Caco-2 (cell line): ENCODE results near the gene A2ML1. TPM values are rescaled to one million over a fixed set of nuclear protein-coding genes. Genes with fewer than 3 reads are reported as not detected.
"Not testable (repeated sequence)": the region's sequence is repeated elsewhere in the genome, so short reads cannot be mapped to it uniquely, and the experiment has no call there.

Experiments used
- BruUV-seq: library from RNA; stranded (reverse); fragments of 400-500 nt; replicated peaks from 2 replicates; lab custom pipeline; 2021; lab: Mats Ljungman, UMichigan
- CTCF ChIA-PET: fragments of 300-600 bp; sonication (Branson Sonifier 250); formaldehyde crosslinking; loops from one replicate; lab custom pipeline; 2022; ENCODE audit warnings: antibody characterized with exemption; lab: Charles Lee
- POLR2A ChIA-PET: fragments of 300-600 bp; sonication (Branson Sonifier 250); formaldehyde crosslinking; loops from one replicate; lab custom pipeline; 2022; ENCODE audit warnings: antibody characterized with exemption; lab: Charles Lee
- DNase-seq, 2 experiments: peaks; one replicate each; pipeline versions ENCODE4 v3.0.0 to v3.0.0-alpha.2; 2020 to 2022
- H3K27me3 ChIP-seq: replicated peaks from 2 replicates; pipeline ENCODE4 v1.6.0; 2011; ENCODE audit warnings: low read length; ENCODE audit not compliant: control insufficient read depth, insufficient read depth
- H3K36me3 ChIP-seq: 2 replicates; pipeline ENCODE4 v1.5.1; 2011; ENCODE audit warnings: low read length; ENCODE audit not compliant: control insufficient read depth, insufficient read depth
- H3K4me1 ChIP-seq: fragments of 250-450 bp; sonication (Bioruptor Pico); 2 replicates; pipeline ENCODE4 v1.5.1; 2020; ENCODE audit warnings: mild to moderate bottlenecking
- H3K4me3 ChIP-seq: 2 replicates; pipeline ENCODE4 v1.5.1; 2011; ENCODE audit warnings: low read depth, mild to moderate bottlenecking, control low read depth, low read length
- H3K9me3 ChIP-seq: fragments of 250-450 bp; sonication (Bioruptor Pico); 2 replicates; pipeline ENCODE4 v1.5.1; 2020; ENCODE audit warnings: mild to moderate bottlenecking, moderate library complexity
- H3K27ac Mint-ChIP-seq: one replicate; pipeline ENCODE4 v1.8.0; 2022; ENCODE audit warnings: mixed read lengths; ENCODE audit not compliant: unreplicated experiment
- H3K27me3 Mint-ChIP-seq: one replicate; pipeline ENCODE4 v1.8.0; 2022; ENCODE audit warnings: mixed read lengths; ENCODE audit not compliant: insufficient read depth, unreplicated experiment
- H3K36me3 Mint-ChIP-seq: one replicate; pipeline ENCODE4 v1.8.0; 2022; ENCODE audit warnings: mild to moderate bottlenecking, mixed read lengths; ENCODE audit not compliant: insufficient read depth, unreplicated experiment
- H3K4me1 Mint-ChIP-seq: one replicate; pipeline ENCODE4 v1.8.0; 2022; ENCODE audit warnings: low read depth, mixed read lengths; ENCODE audit not compliant: unreplicated experiment
- H3K4me3 Mint-ChIP-seq: one replicate; pipeline ENCODE4 v1.8.0; 2022; ENCODE audit warnings: mild to moderate bottlenecking, moderate library complexity, mixed read lengths; ENCODE audit not compliant: unreplicated experiment
- H3K9me3 Mint-ChIP-seq: one replicate; pipeline ENCODE4 v1.8.0; 2022; ENCODE audit warnings: mixed read lengths; ENCODE audit not compliant: unreplicated experiment
- CTCF ChIP-seq, 2 experiments: fragments of 200-600 bp in 1 of 2; IDR thresholded peaks; 1 replicate in 1 of 2; 2 replicates in 1 of 2; pipeline versions ENCODE4 v1.5.1 to v1.8.0; 2011 to 2022; ENCODE audit warnings: antibody characterized with exemption in 1 of 2, control low read depth in 1 of 2, inconsistent platforms in 1 of 2, low read depth in 1 of 2, low read length in 1 of 2, mild to moderate bottlenecking in 1 of 2, moderate library complexity in 1 of 2; ENCODE audit not compliant: insufficient read depth in 1 of 2, severe bottlenecking in 1 of 2, unreplicated experiment in 1 of 2
- intact Hi-C: fragments of 100-400 bp; cut with micrococcal nuclease; formaldehyde crosslinking; loops from one replicate; pipeline ENCODE4 v1.10.0; 2022; ENCODE audit not compliant: unreplicated experiment
- total RNA-seq: library from RNA; stranded (reverse); gene quantifications from 2 replicates; pipeline ENCODE4 v1.2.3, GENCODE V29; 2022

A2ML1 gene
- total RNA-seq, 1 experiment from 2014 or later: not detected

GRCh38 chr12:8912914-8913313, 90.5 kb downstream of the A2ML1 start:
- ChIA-PET POLR2A (interaction anchor here (0.7 kb wide), 1 partner anchor 37 kb away, joined by 3 read pairs; the partner anchor contains the start of gene M6PR), CTCF (interaction anchor here (0.7 kb wide), 1 partner anchor 22 kb away, joined by 3 read pairs; no protein-coding TSS in a partner anchor)
- Histone ChIP-seq H3K9me3 (no peaks in the 10 kb centered on the region), H3K36me3 (no peaks in the 10 kb centered on the region), H3K27me3 (no peaks in the 10 kb centered on the region), H3K4me3 (no peak overlapping the region), H3K4me1 (peaks cover 25% of the 10 kb centered on the region)
- no TSS peak for BruUV-seq
- Mint-ChIP-seq H3K36me3 (peaks cover 6% of the 10 kb centered on the region), H3K27ac (peak overlapping the region; percentile 2), H3K27me3 (no peaks in the 10 kb centered on the region), H3K4me3 (peak overlapping the region; percentile 79), H3K4me1 (peaks cover 15% of the 10 kb centered on the region), H3K9me3 (no peaks in the 10 kb centered on the region)
- intact Hi-C loops: no loop called here
- peak in 1 of 2 experiments; percentile 27 for DNase-seq
- TF ChIP-seq CTCF (IDR thresholded peaks at IDR 0.05; ENCODE audit: insufficient read depth in 1 of 2, low read depth in 1 of 2, low read length in 1 of 2, severe bottlenecking in 1 of 2, unreplicated experiment in 1 of 2): peak in 1 of 2 experiments; percentile 21

- H3K27me3 Mint-ChIP-seq: no peaks in the 10 kb centered on the region
- Histone ChIP-seq H3K27me3 (no peaks in the 10 kb centered on the region), H3K36me3 (no peaks in the 10 kb centered on the region), H3K4me1 (peaks cover 25% of the 10 kb centered on the region), H3K4me3 (peak overlapping the region; percentile 43), H3K9me3 (no peaks in the 10 kb centered on the region)
- TSS peak; percentile 72 for BruUV-seq
- ChIA-PET POLR2A (interaction anchor here (1.8 kb wide), 1 partner anchor 36 kb away, joined by 17 read pairs; the partner anchor contains the start of gene M6PR), CTCF (interaction anchor here (0.8 to 2.1 kb wide), 2 partner anchors 11 to 36 kb away, joined by 4 to 17 read pairs; partner anchors contain the start of gene M6PR)
- peaks cover 15% of the 10 kb centered on the region for H3K4me1 Mint-ChIP-seq
- no peaks in the 10 kb centered on the region for H3K9me3 Mint-ChIP-seq
- no peak for TF ChIP-seq CTCF (IDR thresholded peaks at IDR 0.05; ENCODE audit: insufficient read depth in 1 of 2, low read depth in 1 of 2, low read length in 1 of 2, severe bottlenecking in 1 of 2, unreplicated experiment in 1 of 2)
- intact Hi-C loops: loop anchor here (1.0 to 2.0 kb wide), 2 partner anchors 36 to 125 kb away; partner anchors contain the start of gene M6PR
- DNase-seq: no peak
- peaks cover 6% of the 10 kb centered on the region for H3K36me3 Mint-ChIP-seq
- peak overlapping the region; percentile 79 for H3K4me3 Mint-ChIP-seq
- H3K27ac Mint-ChIP-seq: peak overlapping the region; percentile 79
These were observed 91.2 kb downstream of the A2ML1 start for GRCh38 chr12:8913702-8914032.

GRCh38 chr12:8914033-8914715, 91.8 kb downstream of the A2ML1 start, which contains the start of gene PHC1:
Gene PHC1, plus strand, starts transcription at chr12:8914509. Its CDS starts 3,169 bp downstream, at chr12:8917678.
- ChIA-PET POLR2A (interaction anchor here (1.8 kb wide), 1 partner anchor 35 kb away, joined by 17 read pairs; the partner anchor contains the start of gene M6PR), CTCF (interaction anchor here (0.5 to 2.1 kb wide), 5 partner anchors 10 to 257 kb away, joined by 3 to 17 read pairs (median 4); partner anchors contain the start of gene M6PR)
- H3K36me3 Mint-ChIP-seq, H3K36me3 ChIP-seq, H3K27me3 ChIP-seq, BruUV-seq, H3K27me3 Mint-ChIP-seq, H3K9me3 ChIP-seq, H3K9me3 Mint-ChIP-seq: not testable (repeated sequence)
- intact Hi-C loops: loop anchor here (1.0 to 2.0 kb wide), 2 partner anchors 35 to 125 kb away; partner anchors contain the start of gene M6PR
- Histone ChIP-seq H3K4me3 (peak within 1 kb of the TSS; percentile 49), H3K4me1 (peaks cover 25% of the 10 kb centered on the region)
- peak within 1 kb of the TSS; percentile 79 for H3K4me3 Mint-ChIP-seq
- DNase-seq: peak; percentile 84 to 86
- peak within 1 kb of the TSS; percentile 79 for H3K27ac Mint-ChIP-seq
- peak; percentile 32 to 65 for TF ChIP-seq CTCF (IDR thresholded peaks at IDR 0.05; ENCODE audit: insufficient read depth in 1 of 2, low read depth in 1 of 2, low read length in 1 of 2, severe bottlenecking in 1 of 2, unreplicated experiment in 1 of 2)
- peaks cover 15% of the 10 kb centered on the region for H3K4me1 Mint-ChIP-seq
